ENCODE measurements around the gene PIGS.
"Not testable (repeated sequence)": the region's sequence is repeated elsewhere in the genome, so short reads cannot be mapped to it uniquely, and the experiment has no call there.

The PIGS gene

GRCh38 chr17:28529013-28529400 lies 42.3 kb downstream of the PIGS start:
- DNase-seq (ENCODE audit: low read depth in 2 of 2) = no peak

GRCh38 chr17:28528327-28529012 lies 42.9 kb downstream of the PIGS start:
- no peak for DNase-seq (ENCODE audit: low read depth in 2 of 2)

- DNase-seq (ENCODE audit: low read depth in 2 of 2) = no peak
Measured at GRCh38 chr17:28527859-28528258, 43.5 kb downstream of the PIGS start.

GRCh38 chr17:28527181-28527681 lies 44.1 kb downstream of the PIGS start:
- DNase-seq (ENCODE audit: low read depth in 2 of 2) = no peak

- DNase-seq (ENCODE audit: low read depth in 2 of 2) = no peak
Measured at GRCh38 chr17:28526381-28526780, 44.9 kb downstream of the PIGS start.

- DNase-seq (ENCODE audit: low read depth in 2 of 2) = no peak
Measured at GRCh38 chr17:28524476-28525424, 46.6 kb downstream of the PIGS start.

- DNase-seq (ENCODE audit: low read depth in 2 of 2) = no peak
Measured at GRCh38 chr17:28523876-28524275, 47.4 kb downstream of the PIGS start.

GRCh38 chr17:28523186-28523585 lies 48.1 kb downstream of the PIGS start:
- DNase-seq (ENCODE audit: low read depth in 2 of 2) = no peak

- DNase-seq (ENCODE audit: low read depth in 2 of 2) = not testable (repeated sequence)
Measured at GRCh38 chr17:28522281-28522680, 49.0 kb downstream of the PIGS start.

- DNase-seq (ENCODE audit: low read depth in 2 of 2) = no peak
Measured at GRCh38 chr17:28521311-28522085, 49.8 kb downstream of the PIGS start.

GRCh38 chr17:28520687-28521086 lies 50.6 kb downstream of the PIGS start:
- DNase-seq (ENCODE audit: low read depth in 2 of 2) = no peak

GRCh38 chr17:28519236-28519635 lies 52.1 kb downstream of the PIGS start:
- DNase-seq (ENCODE audit: low read depth in 2 of 2) = no peak

GRCh38 chr17:28518578-28518977 lies 52.7 kb downstream of the PIGS start:
- no peak for DNase-seq (ENCODE audit: low read depth in 2 of 2)

- no peak for DNase-seq (ENCODE audit: low read depth in 2 of 2)
Measured at GRCh38 chr17:28518132-28518531, 53.2 kb downstream of the PIGS start.

- DNase-seq (ENCODE audit: low read depth in 2 of 2) = no peak
Measured at GRCh38 chr17:28515518-28515917, 55.8 kb downstream of the PIGS start.

- DNase-seq (ENCODE audit: low read depth in 2 of 2) = no peak
Measured at GRCh38 chr17:28514561-28515002, 56.7 kb downstream of the PIGS start.

GRCh38 chr17:28513476-28513875 lies 57.8 kb downstream of the PIGS start:
- DNase-seq (ENCODE audit: low read depth in 2 of 2) = no peak

GRCh38 chr17:28511858-28512461 lies 59.4 kb downstream of the PIGS start:
- no peak for DNase-seq (ENCODE audit: low read depth in 2 of 2)

GRCh38 chr17:28509789-28510188 lies 61.5 kb downstream of the PIGS start:
- no peak for DNase-seq (ENCODE audit: low read depth in 2 of 2)

- DNase-seq (ENCODE audit: low read depth in 2 of 2) = no peak
Measured at GRCh38 chr17:28508211-28508724, 63.1 kb downstream of the PIGS start.

GRCh38 chr17:28507567-28508203 lies 63.6 kb downstream of the PIGS start:
- no peak for DNase-seq (ENCODE audit: low read depth in 2 of 2)
